GM18951 (cell line): ENCODE data around the gene GRM4.

Experiments
- POLR2A ChIP-seq: IDR thresholded peaks from 4 replicates; pipeline ENCODE4 v1.6.1; 2011; ENCODE audit warnings: mild to moderate bottlenecking; ENCODE audit not compliant: insufficient read length, insufficient read depth; ENCODE audit errors: extremely low read depth
- in situ Hi-C: fragments of 300-500 bp; cut with MboI; formaldehyde crosslinking; loops from one replicate; pipeline ENCODE4 v1.12.0; 2022; ENCODE audit warnings: low sequenced_read_pairs, mixed read lengths, inconsistent platforms; ENCODE audit not compliant: unreplicated experiment

GRM4 gene

DNA sequence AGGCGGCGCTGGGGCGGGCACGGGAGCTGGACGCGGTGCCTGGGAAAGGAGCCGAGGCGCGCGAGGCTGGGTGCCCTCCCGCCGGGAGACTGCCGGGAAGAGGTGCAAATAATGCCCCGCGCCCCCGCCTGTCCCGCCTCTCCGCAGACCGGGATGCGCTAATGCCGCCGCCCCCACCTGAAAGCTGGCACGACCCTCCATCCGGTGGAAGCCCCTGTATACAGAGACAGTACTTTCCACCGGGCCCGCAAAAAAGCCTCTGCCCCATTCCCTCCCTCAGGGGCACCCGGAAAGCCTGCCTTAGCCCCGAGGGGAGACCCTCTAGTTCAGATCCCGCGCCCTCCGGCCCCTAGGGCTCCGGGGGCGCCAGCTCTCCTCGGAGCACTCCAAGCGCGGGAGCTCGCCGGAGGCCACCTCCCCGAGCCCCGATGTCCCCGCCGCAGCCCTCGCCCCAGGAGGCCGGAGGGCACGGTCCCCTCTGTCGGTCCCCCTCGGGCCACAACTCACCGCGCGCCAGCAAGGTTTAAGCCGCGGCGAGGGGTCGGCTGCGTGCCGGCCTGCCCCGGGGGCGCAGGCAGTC lies 1.2 kb downstream of the GRM4 start:
- in situ Hi-C loops, result no loop called here
- no peak for TF ChIP-seq POLR2A

- in situ Hi-C loops, result no loop called here
- no peak for TF ChIP-seq POLR2A
Measured at GRCh38 chr6:34143884-34144580, 1.9 kb downstream of the GRM4 start.

DNA sequence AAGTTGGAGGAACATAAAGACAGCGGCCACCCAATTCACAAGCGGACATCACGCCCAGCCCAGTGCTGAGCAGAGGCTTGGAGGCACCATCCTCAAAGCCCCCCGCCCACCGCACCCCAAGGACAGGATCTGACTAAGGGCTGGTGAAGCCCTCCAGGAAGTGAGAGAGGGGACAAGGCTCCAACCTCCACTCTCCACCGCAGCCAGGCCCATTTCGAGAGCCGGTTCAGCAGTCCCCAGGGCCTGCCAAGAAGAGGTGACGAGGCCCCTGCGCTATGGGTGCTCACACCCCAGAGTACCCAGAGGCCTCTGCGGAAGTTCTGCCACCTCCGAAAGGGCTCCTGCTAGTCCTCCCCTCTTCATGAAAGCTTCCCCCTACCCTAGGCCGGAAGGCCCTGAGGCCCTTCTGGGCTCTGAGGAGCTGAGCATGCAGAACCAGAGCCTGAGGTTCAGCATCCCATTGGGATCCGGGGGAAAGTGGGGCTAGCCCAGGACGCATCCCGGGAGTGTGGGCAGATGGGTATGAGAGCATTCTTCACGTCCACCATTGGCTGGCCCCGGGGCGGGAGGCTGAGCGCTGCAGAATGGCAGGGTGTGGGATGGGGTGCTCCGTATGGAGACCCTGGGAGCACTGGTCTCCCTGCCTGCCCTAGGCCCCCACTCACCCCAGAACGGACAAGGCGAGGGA lies 2.5 kb downstream of the GRM4 start:
- in situ Hi-C loops, result no loop called here
- TF ChIP-seq POLR2A, result no peak

DNA sequence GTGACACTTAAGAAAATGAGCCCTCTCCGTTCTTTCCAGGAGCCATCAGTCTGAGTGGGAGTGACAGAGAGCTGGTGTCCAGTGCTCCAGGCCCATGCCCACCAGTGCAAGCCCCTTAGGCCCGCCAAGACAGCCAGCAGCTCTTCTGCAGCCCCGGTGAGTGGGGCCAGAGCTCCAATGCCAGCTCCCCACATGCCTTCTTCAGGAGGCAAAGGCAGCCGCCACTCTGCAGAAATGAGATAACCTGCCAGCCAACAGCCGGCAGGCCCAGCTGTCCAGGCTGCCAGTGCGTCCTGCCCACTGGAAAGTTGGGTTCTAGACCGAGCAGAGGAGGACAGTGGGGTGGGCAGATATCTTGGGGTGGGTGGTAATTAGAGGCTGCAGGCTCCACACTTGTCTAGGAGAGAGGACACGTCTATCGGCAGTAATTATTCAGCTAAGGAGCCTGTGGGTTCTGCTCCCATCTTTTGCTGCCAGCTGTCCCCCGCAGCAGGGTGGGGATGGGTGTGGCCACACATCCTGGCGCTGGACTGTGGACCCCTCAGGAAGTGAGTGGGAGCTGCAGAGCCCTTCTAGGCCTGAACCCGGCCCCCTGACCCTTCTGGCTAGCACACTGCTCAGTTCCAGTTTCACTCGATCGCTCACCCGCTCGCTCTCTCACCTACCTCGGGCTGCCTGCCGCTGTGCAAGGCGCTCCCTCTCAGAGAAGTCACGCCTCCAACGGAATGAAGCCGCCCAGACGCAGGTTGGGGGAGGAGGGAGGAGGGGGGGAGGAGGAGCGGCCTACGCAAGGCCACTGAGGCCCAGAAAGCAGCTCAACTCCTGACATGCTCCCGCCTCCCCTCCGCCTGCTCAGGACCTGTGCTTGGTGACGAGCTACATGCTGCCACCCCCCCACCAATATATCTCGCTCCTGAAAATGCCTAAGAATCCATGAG lies 3.6 kb downstream of the GRM4 start:
- in situ Hi-C loops, result no loop called here

GRCh38 chr6:34140075-34140474 lies 5.8 kb downstream of the GRM4 start:
- in situ Hi-C loops, result no loop called here
- TF ChIP-seq POLR2A, result no peak

More for the DNA sequence above, 3.6 kb downstream of the GRM4 start:
- TF ChIP-seq POLR2A, result no peak

DNA sequence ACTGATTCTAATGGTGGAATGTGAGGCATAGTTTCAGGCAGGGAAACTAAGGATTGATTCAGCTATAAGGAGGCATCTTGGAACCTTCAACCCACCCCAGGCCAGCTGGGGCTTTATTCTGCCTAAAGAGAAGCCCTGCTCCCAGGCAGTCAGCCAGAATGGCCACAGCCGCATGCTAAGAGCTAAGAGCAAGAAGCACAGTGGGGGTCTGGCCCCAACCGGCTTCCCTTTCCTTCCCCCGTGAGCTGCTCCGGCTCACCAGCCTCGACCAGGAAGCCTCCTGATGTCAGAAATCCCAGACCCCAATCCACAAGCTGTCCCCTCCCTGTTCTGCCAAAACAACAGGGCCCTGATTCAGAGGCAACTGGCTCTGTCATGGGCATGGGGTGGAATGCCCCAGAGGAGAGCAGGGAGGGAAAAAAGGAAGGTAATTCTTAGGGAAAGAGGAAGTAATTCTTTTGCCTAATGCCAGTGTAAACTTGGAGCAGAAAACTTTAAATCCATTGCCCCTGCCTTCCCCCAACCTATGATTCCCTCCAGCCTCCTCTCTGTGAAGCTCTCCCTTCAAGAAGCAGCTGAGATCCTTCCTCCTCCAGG lies 6.9 kb downstream of the GRM4 start:
- in situ Hi-C loops, result no loop called here
- TF ChIP-seq POLR2A, result no peak

DNA sequence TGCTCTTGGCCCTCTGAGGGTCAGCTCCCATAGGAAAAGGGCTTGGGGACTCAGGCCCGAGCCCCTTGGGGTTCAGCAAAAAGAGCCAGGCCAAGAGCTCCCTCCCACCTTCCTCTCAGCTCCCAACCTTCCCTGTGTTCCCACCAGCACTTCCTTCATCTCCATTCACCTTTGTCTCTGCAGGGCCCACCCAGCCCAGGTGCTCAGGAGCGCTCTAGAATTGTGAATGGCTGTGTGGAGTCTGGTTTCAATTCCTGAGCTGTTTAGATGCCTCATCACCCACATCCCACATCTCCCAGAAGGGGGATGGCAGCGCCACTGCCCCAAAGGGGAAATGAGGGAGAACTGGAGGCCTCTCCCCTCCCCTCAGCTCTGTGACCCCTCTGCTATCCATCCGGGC lies 7.7 kb downstream of the GRM4 start:
- in situ Hi-C loops, result no loop called here
- TF ChIP-seq POLR2A, result no peak

DNA sequence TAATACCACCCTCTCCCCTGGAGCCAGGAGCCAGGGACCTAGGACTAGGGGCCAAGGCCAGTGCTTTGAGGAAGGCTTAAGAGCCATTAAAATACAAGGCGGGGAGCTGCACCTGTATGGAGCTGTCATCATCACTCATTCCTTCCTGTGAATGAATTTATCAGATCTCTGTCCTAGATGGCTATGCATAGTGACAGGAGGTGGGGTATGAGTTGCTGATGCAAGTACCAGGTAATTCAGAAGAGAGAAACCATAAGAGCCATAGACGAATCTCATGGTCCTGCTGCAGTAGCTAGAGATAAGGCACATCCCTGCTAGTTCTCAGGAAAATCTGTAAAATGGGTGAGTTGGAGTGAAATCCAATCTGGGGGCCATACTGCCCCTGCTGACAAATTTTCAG lies 10.3 kb downstream of the GRM4 start:
- no peak for TF ChIP-seq POLR2A
- in situ Hi-C loops, result no loop called here

DNA sequence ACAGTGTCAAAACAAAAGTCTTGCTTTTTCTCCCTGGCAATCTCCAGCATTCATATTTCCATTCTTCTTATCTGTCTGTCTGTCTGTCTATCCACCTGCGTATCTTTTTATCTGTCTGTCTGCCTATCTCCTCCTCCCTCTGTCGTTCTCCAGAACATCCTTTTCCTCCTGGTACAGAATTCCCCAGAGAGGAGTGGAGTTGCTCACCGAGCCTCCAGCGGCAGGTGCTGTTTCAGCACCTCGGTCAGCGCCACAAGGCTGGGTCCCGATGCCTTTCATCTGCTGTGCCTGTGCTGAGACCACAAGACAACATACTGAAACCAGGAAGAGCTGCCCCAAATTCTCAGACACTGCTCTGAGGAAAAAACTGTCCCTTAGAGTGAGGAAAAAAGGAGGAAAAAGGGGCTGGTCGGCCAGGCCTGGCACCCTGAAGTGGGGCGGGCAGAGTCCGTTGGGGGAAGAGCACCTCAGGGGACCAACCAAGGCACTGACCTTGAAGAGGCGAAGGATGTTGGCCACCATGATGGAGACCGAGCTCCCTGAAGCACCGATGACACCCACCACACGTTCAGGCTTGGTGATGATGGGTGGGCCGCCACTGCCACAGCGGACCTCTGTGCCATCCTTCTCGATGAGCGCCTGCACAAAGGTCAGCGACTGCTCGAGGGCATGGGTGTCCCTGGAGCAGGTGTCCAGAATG lies 13.3 kb downstream of the GRM4 start:
- no peak for TF ChIP-seq POLR2A
- in situ Hi-C loops, result no loop called here

- in situ Hi-C loops, result no loop called here
- TF ChIP-seq POLR2A, result no peak
Measured at GRCh38 chr6:34131326-34132290, 14.3 kb downstream of the GRM4 start.

DNA sequence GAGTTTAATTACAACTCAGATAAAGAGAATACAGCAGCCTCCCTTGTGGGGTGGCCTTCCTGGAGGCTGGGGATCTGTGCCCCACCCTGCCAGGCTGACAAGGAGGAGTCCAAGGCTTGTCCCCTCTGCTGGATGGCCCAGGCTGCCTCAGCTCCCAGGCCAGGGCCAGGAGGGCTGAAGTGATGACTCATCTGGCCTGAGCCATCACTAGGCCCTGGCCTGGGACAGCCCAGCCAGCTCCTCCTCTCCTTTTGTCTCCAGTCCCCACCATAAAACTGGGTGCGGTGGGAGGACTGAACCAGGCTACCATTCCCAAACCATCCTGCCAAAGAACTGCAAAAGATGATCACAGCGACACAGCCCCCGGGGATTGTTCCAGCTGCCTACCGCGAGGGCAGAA lies 15.0 kb downstream of the GRM4 start:
- no peak for TF ChIP-seq POLR2A
- in situ Hi-C loops, result no loop called here

- TF ChIP-seq POLR2A, result no peak
- in situ Hi-C loops, result no loop called here
Measured at GRCh38 chr6:34129753-34130152, 16.1 kb downstream of the GRM4 start.
